K562 (cell line): ENCODE measurements around the gene PCAT6. TPM values are rescaled to one million over a fixed set of nuclear protein-coding genes. Genes with fewer than 3 reads are reported as not detected.

Experiments used
- ATF6 ChIP-seq: sonication (generic); formaldehyde crosslinking; IDR thresholded peaks from 2 replicates; pipeline ENCODE4 v1.4.0; 2020; ENCODE audit warnings: mild to moderate bottlenecking, missing genetic modification reagents
- FOXP4 ChIP-seq: sonication (generic); formaldehyde crosslinking; IDR thresholded peaks from 2 replicates; pipeline ENCODE4 v1.8.0; 2022; ENCODE audit warnings: mild to moderate bottlenecking, missing genetic modification reagents, borderline replicate concordance
- MTA3 ChIP-seq: fragments of 450-650 bp; formaldehyde crosslinking; IDR thresholded peaks from 2 replicates; pipeline ENCODE4 v1.6.1; 2017; ENCODE audit warnings: mild to moderate bottlenecking, borderline replicate concordance
- MXI1 ChIP-seq: IDR thresholded peaks from 2 replicates; pipeline ENCODE4 v1.6.1; 2011; ENCODE audit warnings: low read depth, mild to moderate bottlenecking, improper control_type of control experiment, low read length
- NKRF ChIP-seq: fragments of 450-650 bp; IDR thresholded peaks from 2 replicates; pipeline ENCODE4 v1.6.1; 2016; ENCODE audit warnings: borderline replicate concordance
- THAP12 ChIP-seq: fragments of 250-450 bp; sonication (Bioruptor Pico); IDR thresholded peaks from 2 replicates; pipeline ENCODE4 v1.9.0; 2021; ENCODE audit warnings: mild to moderate bottlenecking, inconsistent platforms
- ZBTB5 ChIP-seq: fragments of 450-650 bp; IDR thresholded peaks from 2 replicates; pipeline ENCODE4 v1.6.1; 2017; ENCODE audit warnings: antibody characterized with exemption
- ZFP36 ChIP-seq: fragments of 150-350 bp; IDR thresholded peaks from 2 replicates; pipeline ENCODE4 v1.6.1; 2018; ENCODE audit warnings: low read length, low read depth; ENCODE audit not compliant: partially characterized antibody
- ZNF217 ChIP-seq: sonication (generic); formaldehyde crosslinking; IDR thresholded peaks from 2 replicates; pipeline ENCODE4 v1.8.0; 2022; ENCODE audit warnings: mild to moderate bottlenecking, missing genetic modification reagents
- ZNF253 ChIP-seq: fragments of 250-450 bp; sonication (Bioruptor Pico); conservative IDR thresholded peaks from 2 replicates; pipeline ENCODE4 v1.6.1; 2021; ENCODE audit warnings: mild to moderate bottlenecking
- ZNF785 ChIP-seq: fragments of 250-450 bp; sonication (Bioruptor Pico); IDR thresholded peaks from 2 replicates; pipeline ENCODE4 v1.4.0; 2020; ENCODE audit warnings: mild to moderate bottlenecking
- polyA plus RNA-seq, 8 experiments: library from polyadenylated mRNA; depleted of rRNA in 4 of 8; stranded (reverse) in 5 of 8; unstranded in 3 of 8; fragments of >200 nt; fragmentation: Nextera tagmentation in 2 of 8; fragmentation: Illumina TruSeq in 1 of 8; extraction: Ambion mirVana in 2 of 8; extraction: Trizol in 1 of 8; gene quantifications; 2 replicates each; pipeline versions ENCODE4 v1.2.1 to v1.2.3, GENCODE V29; 2011 to 2014; ENCODE audit warnings: inconsistent platforms in 1 of 8, missing spikeins in 1 of 8
- total RNA-seq, 7 experiments: library from RNA; depleted of rRNA in 6 of 7; stranded (reverse); fragments of >200 nt in 6 of 7; fragmentation: Illumina TruSeq in 2 of 7; extraction: Trizol in 2 of 7; gene quantifications; 2 replicates each; pipeline versions ENCODE4 v1.2.1 to v1.2.3, GENCODE V29; 2011 to 2021; ENCODE audit warnings: low replicate concordance in 1 of 7

The PCAT6 gene
- total and polyA plus RNA-seq, 9 of the 15 experiments (the other 6 are each of a cell fraction or from before 2014, with no cell fraction given), result 0.25 to 2.4 (median 0.54) TPM; not detected in 1

GRCh38 chr1:202810615-202811295 lies at the start of gene PCAT6 (continued):
- TF ChIP-seq ATF6 (CRISPR knock-in tag) (no peak), THAP12 (CRISPR knock-in tag) (peak; percentile 54; the same call in 1 of the 2 replicates), ZNF217 (CRISPR knock-in tag) (no peak), ZBTB5 (no peak), MXI1 (peak; percentile 96), NKRF (peak; percentile 98), ZNF785 (CRISPR knock-in tag) (no peak), MTA3 (peak; percentile 85; the same call in 1 of the 2 replicates), ZFP36 (no peak), FOXP4 (no peak), ZNF253 (CRISPR knock-in tag) (no peak)
